HG02840 (cell line): ENCODE data around the gene PICALM.
"Not testable (repeated sequence)": the region's sequence is repeated elsewhere in the genome, so short reads cannot be mapped to it uniquely, and the experiment has no call there.

Experiments
- ATAC-seq: cut with Tn5 transposase; IDR thresholded peaks from one replicate; pipeline ENCODE4 v1.9.1; 2021; ENCODE audit warnings: mild to moderate bottlenecking, moderate library complexity, moderate number of reproducible peaks; ENCODE audit not compliant: unreplicated experiment, low FRiP score

The PICALM gene

GRCh38 chr11:86002431-86002830 lies 66.5 kb downstream of the PICALM start:
- no peak for ATAC-seq

- ATAC-seq: no peak
These were observed 77.4 kb downstream of the PICALM start for GRCh38 chr11:85991508-85991907.

GRCh38 chr11:85989746-85990145 lies 79.1 kb downstream of the PICALM start:
- ATAC-seq: no peak

GRCh38 chr11:85988780-85989179 lies 80.1 kb downstream of the PICALM start:
- ATAC-seq: no peak

GRCh38 chr11:85977751-85978160 lies 91.1 kb downstream of the PICALM start:
- ATAC-seq: no peak

GRCh38 chr11:85976525-85976924 lies 92.4 kb downstream of the PICALM start:
- no peak for ATAC-seq

- ATAC-seq: no peak
These were observed 94.8 kb downstream of the PICALM start for GRCh38 chr11:85974122-85974521.

- ATAC-seq: no peak
These were observed 98.3 kb downstream of the PICALM start for GRCh38 chr11:85970593-85970992.

- ATAC-seq: no peak
These were observed 101.4 kb downstream of the PICALM start for GRCh38 chr11:85967457-85967856.

GRCh38 chr11:85965202-85965601 lies 103.7 kb downstream of the PICALM start:
- no peak for ATAC-seq

GRCh38 chr11:85961930-85962363 lies 106.9 kb downstream of the PICALM start:
- ATAC-seq: no peak

- ATAC-seq: no peak
These were observed 107.8 kb downstream of the PICALM start for GRCh38 chr11:85961130-85961529.

- ATAC-seq: no peak
These were observed 108.2 kb downstream of the PICALM start for GRCh38 chr11:85960678-85961077.

GRCh38 chr11:85955531-85955930 lies 113.4 kb downstream of the PICALM start:
- ATAC-seq: no peak

- ATAC-seq: no peak
These were observed 115.3 kb downstream of the PICALM start for GRCh38 chr11:85953491-85954143.

GRCh38 chr11:85952108-85952485 lies 116.8 kb downstream of the PICALM start:
- not testable (repeated sequence) for ATAC-seq

- no peak for ATAC-seq
These were observed 117.3 kb downstream of the PICALM start for GRCh38 chr11:85951428-85952107.

GRCh38 chr11:85951049-85951405 lies 117.9 kb downstream of the PICALM start:
- ATAC-seq: no peak

GRCh38 chr11:85950317-85951048 lies 118.4 kb downstream of the PICALM start:
- no peak for ATAC-seq

- ATAC-seq: no peak
These were observed 119.1 kb downstream of the PICALM start for GRCh38 chr11:85949798-85950197.

- ATAC-seq: no peak
These were observed 120.0 kb downstream of the PICALM start for GRCh38 chr11:85948884-85949283.
